T-helper 1 cell treated with Interleukin-12 subunit alpha and Interleukin-12 subunit beta and Interleukin-4 antibody, amounts not matched to agents 30 ng/mL and 1 ng/mL, for 36 hours (primary cell): ENCODE measurements around the gene GTF3A. TPM values are rescaled to one million over a fixed set of nuclear protein-coding genes. Genes with fewer than 3 reads are reported as not detected.

ENCODE experiments used
- intact Hi-C: fragments of 100-400 bp; cut with micrococcal nuclease; formaldehyde crosslinking; loops from one replicate; pipeline ENCODE4 v1.15.1; 2024
- total RNA-seq: library from RNA; stranded (reverse); gene quantifications from 2 replicates; pipeline ENCODE4 v1.2.3, GENCODE V29; 2022

The GTF3A gene
- total RNA-seq = 198 TPM in 2 replicates

DNA sequence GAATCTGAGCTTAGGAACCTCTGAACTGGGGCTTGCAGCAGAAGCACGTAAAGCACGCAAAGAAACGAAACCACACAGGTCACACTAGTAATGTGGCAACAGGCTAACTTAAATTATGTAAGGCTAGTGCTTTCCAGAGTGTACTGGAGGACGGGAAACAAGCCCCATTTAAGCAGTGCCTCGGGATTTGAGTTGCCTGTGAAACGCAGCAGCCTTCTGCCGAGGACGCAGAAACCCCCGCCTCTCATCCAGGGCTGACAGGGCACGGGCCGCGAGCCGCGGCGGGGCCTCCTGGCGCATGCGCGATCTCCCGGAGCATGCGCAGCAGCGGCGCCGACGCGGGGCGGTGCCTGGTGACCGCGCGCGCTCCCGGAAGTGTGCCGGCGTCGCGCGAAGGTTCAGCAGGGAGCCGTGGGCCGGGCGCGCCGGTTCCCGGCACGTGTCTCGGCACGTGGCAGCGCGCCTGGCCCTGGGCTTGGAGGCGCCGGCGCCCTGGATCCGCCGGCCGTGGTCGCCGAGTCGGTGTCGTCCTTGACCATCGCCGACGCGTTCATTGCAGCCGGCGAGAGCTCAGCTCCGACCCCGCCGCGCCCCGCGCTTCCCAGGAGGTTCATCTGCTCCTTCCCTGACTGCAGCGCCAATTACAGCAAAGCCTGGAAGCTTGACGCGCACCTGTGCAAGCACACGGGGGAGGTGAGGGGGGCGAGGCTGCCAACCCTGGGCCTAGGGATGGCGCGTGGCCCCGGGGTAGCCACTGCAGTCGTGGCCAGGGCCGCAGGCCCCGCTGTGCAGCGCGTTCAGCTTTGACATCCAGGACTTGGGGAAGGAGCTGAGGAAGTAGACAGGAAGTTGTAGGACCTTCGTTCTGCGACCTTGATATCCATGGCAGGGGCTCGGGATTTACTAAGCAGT lies at the start of gene GTF3A:
GTF3A (plus strand) TSS at position 374 of the 912 bp plus-strand sequence.
- intact Hi-C loops = loop anchor here (10.0 kb wide), 1 partner anchor 1170 kb away; the partner anchor contains the start of gene CDK8

DNA sequence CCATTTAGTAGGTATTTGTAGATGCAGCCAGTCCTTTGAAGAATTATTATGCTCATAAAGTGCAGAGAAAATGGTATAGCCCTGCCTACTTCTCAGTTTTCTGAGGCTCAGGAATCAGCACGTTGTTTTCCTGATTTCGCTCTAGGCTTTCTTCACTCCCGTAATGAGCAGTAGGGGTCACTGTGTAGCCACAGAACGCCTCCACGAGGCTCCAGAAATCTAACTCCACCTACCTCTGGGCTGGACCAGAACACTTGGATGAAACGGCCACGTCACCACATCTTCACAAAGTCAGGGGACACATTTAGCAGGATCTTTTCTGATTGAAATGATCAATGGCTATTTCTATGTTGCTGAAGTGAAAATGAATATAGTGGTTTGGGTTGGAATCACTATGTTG lies 49.8 kb upstream of the GTF3A start:
- intact Hi-C loops = loop anchor here (1.0 to 5.0 kb wide), 8 partner anchors 12 to 893 kb away; partner anchors contain the start of genes LNX2, MTIF3 and POLR1D

DNA sequence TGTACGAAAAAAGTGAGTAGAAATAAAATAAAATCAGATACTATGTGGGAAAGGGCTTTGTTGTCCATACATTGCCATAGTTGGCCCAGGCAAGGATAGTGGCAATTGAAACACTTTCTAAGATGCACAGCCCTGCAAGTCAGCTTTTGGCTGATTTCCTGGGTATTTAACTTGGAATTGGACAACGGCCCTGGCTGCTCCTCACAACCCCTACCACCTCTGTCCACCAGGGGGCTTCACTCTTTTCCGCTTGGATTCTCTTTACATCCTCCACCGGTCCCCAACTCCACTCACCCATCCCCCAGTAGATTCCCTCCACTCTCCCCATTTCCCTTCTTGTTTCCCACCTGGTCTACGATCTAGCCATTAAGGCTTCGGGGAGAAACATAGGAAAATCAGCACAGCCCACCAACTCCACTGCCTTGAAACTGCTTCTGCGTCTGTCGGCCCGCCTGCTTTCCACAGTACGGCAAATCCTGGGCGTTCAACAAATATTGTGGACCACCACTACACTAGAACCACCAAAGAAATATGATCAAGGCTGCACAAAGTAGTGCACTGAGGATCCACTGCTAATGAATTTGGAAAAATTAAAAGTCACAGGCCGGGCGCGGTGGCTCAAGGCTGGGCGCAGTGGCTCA lies 48.6 kb upstream of the GTF3A start:
- intact Hi-C loops = loop anchor here (2.0 kb wide), 3 partner anchors 51 to 245 kb away; partner anchors contain the start of genes LNX2, MTIF3 and POLR1D

DNA sequence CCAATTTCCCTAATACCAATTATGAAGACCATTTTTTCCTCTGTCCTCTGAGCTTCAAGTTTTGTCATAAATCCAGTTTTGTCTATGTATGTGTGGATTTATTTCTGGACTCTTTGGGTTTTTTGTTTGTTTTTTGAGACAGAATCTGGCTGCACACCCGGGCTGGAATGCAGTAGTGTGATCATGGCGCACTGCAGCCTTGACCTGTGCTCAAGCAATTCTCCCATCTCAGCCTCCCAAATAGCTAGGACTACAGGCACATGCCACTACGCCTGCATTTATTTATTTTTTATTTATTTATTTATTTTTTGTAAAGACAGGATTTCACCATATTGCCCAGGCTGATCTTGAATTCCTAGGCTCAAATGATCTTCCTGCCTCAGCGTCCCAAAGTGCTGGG lies 45.3 kb upstream of the GTF3A start:
- intact Hi-C loops = no loop called here

DNA sequence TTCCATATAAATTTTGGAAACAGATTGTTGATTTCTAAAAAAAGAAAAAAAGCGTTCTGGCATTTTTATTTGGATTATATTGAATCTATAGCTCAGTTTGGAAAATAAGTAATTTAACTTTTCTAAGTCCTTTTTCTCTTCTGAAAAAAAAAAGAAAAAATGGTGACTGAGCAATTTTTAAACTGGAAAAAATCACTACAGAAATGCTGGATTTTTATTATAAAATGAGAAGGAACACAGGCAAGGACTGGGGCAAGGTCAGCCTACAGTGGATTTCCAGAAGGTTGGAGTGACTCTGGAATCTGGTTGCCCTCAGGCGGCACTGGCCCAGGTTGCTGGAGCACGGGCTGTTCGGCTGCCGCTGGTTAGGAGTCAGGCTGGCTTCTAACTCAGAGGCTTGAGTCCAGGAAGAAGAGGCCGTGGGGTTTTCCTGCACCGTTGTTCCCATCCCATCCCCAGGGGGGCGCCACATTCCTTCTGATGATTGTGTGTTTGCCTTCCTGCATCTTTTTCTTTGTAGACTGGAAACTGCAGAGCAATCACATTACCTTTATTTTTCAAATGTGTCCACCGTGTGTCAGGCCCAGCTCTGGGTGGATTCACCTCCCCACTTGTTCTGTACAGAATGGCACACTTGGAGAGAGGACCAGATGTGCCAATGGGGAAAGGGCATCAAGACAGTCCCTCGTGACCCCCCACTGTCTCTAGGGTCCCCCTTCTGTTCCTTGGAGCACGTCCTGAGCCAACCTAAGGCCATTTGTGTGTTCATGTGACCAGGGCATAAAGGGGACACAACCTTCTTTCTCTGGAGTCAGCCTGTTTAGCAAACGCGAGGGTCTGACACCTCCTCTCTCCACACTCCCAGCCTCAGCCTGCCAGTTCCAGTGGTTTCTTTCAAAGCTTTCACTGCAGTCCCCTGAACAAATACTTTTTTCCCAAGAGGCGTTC lies 44.5 kb upstream of the GTF3A start:
- intact Hi-C loops = loop anchor here (1.0 kb wide), 3 partner anchors 47 to 446 kb away; no protein-coding TSS in a partner anchor

DNA sequence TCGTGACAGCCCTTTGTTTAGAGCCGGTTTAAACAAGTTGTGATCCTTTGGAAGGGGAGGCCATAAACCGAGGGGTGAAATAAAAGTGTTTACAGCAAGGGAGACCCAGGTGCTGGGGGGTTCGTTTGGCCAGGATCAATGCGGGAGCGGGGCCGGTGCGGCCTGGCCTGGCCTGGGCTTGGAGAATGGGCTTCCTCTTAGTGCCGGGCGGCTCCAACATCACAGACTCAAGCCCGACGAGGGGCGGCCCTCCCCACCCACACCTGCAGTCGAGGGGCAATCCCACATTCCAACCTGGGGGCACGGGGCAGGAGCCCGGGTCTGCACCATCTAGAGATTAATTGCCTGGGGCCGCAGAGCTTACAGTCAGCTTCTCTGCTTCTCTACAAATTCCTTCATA lies 42.8 kb upstream of the GTF3A start:
- intact Hi-C loops = no loop called here

DNA sequence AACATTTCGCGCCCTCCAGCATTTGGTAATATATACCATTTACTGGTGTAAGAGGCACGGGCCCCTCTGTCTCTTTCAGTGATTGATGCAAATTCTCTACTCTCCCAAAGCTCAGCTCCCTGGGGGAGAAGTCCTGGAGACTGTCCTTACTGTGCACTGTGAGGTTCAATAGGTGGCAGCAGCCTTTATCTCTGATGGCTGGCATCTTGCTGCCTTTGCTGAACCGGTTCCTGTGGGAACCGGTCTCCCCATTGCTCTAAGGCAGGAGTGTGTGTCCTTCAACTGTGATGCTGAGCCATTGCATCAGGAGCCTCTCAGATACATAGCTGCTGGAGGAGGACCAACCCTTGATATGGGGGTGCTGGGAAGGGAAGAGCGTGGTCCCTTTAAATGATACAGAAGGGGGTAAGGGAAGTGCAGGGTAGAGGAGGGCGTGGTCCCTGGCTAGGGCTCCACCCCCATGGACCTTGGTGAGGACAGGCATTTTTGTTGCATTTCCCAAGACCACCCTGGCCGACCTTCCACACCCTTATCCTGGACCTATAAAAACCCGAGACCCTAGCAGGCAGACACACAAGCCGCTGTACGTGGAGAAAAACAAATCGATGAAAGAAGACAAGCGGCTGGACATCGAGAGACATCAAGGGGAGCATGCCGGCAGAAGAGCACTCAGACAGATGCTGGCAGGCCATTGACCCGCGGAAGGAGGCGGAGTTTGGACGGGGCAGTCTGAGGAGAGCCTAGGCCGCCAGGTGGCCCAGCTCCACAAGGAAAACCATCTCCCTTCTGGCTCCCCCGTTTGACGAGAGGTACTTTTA lies 41.1 kb upstream of the GTF3A start:
- intact Hi-C loops = no loop called here

DNA sequence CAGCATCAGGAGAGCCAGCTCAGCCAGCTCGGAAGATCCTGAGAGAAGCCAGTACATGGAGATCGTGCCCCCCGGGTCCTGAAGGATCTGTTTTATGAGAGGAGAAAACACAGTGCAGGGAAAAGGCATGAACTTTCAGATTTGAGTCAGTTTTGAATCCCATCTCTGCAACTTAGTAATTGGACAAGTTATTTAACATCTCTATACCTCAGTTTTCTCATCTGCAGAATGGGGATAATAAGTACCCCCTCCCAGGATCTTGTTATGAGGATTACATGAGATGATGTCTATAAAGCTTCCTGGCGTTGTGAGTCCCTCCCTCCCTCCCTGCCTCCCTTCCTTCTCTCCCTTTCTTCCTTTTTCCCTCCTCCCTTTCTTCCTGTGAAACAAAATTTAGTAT lies 40.1 kb upstream of the GTF3A start:
- intact Hi-C loops = no loop called here

DNA sequence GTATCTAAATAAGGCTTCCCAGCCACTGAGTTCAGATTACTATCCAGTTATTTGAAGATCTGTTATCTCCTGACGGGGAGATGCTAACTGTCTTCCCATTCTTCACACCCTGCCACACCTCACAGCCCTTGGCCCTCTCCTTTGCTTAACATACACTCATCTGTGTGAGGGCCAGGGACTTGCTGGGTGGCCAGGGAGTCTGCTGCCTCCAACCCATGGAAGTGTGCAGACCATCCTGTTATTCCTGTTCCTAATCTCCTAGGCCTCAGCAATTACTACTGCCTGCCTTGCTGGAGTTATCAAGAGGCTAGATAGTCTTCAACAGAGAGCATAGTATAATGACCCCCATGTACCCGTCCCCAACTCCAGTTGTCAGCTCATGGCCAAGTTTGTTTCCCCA lies 36.2 kb upstream of the GTF3A start:
- intact Hi-C loops = no loop called here

DNA sequence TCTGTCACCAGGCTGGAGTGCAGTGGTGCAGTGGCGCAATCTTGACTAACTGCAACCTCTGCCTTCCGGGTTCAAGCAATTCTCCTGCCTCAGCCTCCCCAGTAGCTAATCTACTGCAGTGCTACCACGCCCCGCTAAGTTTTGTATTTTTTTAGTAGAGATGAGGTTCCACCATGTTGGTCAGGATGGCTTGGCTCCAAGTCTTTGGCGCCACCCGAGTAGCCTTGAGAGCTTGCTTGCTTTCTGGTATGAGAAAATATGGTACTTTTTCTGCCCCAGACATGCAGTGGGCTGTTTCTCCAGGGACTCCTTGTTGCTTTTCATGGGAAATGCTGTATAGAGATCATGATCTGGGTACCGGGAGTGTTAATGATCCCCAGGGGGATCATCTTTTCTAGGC lies 34.5 kb upstream of the GTF3A start:
- intact Hi-C loops = no loop called here

DNA sequence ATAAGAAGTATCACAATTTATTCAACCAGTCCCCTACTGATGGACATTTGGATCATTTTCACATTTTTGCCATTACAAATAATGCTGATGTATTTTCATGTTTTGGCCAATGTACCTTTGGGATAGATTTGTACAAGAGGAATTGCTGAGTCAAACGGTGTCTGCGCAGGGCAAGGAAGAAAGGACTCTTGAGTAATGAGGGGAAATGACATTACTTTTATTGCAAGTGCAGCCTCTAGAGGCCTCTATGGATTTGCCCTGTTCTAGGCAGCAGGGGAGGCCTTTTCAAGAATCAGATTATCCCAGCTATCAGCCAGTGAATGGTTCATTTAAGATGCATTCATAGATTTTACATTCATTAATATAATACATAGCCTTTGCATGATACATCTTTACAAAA lies 32.9 kb upstream of the GTF3A start:
- intact Hi-C loops = no loop called here

DNA sequence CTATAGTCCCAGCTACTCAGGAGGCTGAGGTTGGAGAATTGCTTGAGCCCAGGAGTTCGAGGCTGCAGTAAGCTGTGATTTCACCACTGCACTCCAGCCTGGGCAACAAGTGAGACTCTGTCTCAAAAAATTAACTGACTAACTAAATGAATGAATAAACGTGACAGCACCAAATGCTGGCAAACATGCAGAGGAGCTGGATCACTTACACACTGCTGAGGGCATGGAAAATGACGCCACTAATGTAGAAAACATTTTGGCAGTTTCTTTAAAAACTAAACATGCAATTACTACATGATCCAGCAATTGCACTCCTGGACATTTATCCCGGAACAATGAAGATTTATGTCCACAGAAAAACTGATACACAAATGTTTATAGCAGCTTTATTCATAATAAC lies 31.3 kb upstream of the GTF3A start:
- intact Hi-C loops = no loop called here

DNA sequence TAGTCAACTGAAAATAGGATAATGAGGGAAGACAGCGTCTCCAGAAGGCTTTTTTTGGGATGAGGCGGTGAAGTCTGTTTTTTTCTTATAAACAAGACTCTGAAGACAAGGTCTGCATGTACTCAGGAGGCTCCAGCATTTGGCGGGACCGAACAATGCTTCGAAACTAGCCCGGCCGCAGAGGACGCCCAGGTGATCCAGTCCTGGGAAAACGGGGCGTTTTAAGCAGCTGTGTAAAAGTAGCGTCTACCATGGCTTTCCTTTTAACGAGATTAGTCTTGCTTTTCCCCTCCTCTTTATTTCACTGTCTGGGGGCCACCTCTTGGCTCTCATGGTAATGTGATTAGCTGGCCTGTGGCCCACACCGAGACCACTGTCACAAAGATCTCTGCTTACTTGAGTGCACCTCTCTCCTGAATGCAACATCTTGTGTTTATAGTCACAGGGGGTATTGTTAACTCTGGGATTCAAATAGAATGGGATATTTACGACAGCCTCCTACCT lies 29.4 kb upstream of the GTF3A start:
- intact Hi-C loops = no loop called here

DNA sequence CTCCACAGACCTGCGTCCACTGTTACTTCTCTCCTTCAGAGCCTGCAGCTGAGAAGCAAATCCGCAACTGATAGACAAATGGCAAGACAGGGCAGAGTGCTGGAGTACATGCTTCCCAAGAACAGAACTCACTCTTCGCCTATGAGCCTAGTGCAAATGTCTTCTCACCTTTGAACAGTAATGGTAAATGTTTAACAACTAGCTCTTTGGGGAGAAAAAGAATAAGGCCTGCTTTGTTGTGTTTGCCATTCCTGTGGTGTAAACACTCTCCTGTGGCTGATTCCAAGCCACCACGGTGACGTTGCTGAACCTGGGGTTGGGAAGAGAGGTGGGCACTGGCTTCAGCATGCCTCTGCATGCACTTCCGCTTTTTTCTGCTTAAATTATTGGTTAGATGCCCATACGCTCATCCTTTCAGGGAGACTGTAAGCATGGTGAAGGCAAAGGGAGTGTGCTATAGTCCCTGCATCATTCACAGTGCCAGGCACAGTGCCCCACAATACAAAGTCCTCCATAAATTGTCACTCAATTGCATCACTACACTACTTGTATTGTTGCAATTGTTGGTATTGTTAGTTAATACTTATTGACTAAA lies 28.1 kb upstream of the GTF3A start:
- intact Hi-C loops = no loop called here

DNA sequence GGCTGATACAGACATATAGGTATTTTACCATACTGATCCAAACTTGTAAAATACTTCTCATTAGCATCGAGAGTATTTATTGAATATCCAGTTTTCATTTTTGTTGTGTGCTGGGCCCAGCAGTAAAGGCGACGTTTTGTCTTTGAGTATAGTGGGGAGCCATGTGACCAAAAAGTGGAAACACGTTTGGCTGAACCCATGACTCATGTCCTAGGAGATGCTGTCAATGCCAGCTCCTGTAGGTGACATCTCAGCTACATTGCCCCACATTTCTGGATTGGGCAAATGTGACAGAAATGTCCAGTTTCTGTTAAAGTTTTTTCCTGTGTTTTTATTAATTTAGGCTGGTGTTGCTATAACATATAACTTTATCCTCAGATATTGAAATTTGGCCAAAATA lies 26.1 kb upstream of the GTF3A start:
- intact Hi-C loops = no loop called here

DNA sequence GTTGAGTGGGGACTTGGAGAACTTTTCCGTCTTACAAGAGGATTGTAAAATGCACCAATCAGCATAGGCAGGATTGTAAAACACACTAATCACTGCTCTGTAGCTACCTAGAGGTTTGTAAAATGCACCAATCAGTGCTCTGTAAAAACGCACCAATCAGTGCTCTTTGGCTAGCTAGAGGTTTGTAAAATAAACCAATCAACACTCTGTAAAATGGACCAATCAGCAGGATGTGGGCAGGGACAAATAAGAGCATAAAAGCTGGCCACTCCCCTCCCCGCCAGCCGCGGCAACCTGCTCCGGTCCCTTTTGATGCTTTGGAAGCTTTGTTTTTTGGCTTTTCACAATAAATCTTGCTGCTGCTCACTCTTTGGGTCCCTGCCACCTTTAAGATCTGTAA lies 24.0 kb upstream of the GTF3A start:
- intact Hi-C loops = loop anchor here (10.0 kb wide), 1 partner anchor 134 kb away; no protein-coding TSS in a partner anchor

DNA sequence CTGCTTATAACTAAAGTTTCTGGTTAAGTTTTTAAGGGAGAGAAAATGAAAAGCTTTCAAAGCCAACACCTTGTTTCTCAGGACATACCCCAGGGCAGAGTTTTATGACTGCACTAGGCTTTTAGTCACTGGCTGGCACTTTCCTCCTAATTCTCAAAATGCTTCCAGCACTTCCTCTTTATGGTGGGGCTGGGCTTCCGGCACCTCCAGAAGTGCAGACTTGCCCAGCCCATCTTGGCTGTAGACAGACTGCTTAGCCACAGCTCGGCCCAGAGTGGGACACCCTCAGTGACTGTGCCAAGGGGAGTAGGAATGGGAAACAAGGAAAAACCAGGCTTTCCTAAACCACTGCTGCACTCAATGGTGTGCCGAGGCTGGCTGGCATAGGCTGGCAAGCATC lies 23.2 kb upstream of the GTF3A start:
- intact Hi-C loops = loop anchor here (10.0 kb wide), 1 partner anchor 134 kb away; no protein-coding TSS in a partner anchor

DNA sequence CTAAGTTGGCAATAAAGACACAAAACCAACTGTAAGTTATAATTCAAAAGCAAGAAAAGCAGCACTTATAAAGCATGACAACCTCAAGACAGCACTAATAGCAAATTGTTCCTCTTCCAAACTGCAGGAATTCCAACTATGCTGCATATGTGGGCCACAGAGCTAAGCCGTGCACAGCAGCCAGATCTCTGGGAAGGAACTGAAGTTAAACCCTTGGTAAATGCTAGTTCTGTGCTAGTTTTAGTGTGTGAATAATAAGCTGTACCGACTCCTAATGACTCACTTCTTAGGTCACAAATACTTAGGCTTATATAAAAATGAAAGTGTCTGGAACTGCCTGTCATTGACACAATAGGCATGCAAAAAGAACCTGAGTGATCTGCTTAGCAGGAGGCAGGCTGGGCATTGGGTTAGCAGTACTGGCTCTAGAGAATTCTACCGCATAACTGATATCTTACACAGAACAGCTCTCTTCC lies 21.2 kb upstream of the GTF3A start:
- intact Hi-C loops = loop anchor here (10.0 kb wide), 1 partner anchor 132 kb away; no protein-coding TSS in a partner anchor

DNA sequence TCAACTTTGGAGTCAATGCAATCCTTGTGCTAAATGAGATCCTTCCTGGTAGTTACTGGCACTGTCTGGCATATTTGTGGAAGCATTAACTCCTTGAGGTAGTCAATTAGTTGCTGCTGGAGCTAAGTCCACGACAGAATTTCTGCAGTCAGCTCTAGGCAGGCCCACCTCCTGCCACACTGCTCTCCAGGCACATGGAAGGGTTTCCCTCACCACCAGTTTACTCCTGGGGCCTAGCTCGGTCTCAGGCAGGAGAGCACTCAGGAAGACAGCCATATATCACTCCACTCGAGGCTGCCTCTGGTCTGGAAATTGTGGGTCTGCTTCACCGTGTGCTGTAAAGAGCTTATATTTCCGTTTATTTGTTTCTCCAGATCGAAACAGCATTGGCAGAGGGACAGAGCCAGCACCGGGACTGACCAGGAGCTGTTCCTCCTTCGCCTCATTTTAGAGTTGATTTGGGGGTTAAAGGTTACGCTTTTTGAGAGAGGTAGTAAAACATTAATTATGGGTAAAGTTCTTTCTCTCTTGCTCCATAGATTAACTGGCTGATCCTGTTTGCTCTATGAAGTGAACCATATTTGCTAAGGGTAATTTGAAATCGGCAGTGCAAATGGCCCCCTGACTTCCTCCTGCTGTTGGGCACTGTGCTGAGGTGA lies 20.6 kb upstream of the GTF3A start:
- intact Hi-C loops = loop anchor here (10.0 kb wide), 1 partner anchor 131 kb away; no protein-coding TSS in a partner anchor
